Measurements from ENCODE around the gene NFE2L2. TPM values are rescaled to one million over a fixed set of nuclear protein-coding genes. Genes with fewer than 3 reads are reported as not detected.
"Not testable (repeated sequence)": the region's sequence is repeated elsewhere in the genome, so short reads cannot be mapped to it uniquely, and the experiment has no call there.

NFE2L2 gene
- total RNA-seq, 6 experiments from 2014 or later: 59.0 to 76.5 (median 67.8) TPM

GRCh38 chr2:177221534-177221933 lies 43.0 kb downstream of the NFE2L2 start:
- Mint-ChIP-seq H3K9me3 (no peaks in the 10 kb centered on the region), H3K4me1 (ENCODE audit: low read depth) (peaks cover 30% of the 10 kb centered on the region), H3K36me3 (ENCODE audit: low read depth) (peaks cover 48% of the 10 kb centered on the region), H3K27ac (peak overlapping the region; percentile 58), H3K27me3 (ENCODE audit: insufficient read depth) (peaks cover 6% of the 10 kb centered on the region), H3K4me3 (no peak overlapping the region)
- DNase-seq: no peak
- TF ChIP-seq CTCF (IDR thresholded peaks at IDR 0.05): no peak

- H3K27me3 Mint-ChIP-seq (ENCODE audit: insufficient read depth); H3K27ac Mint-ChIP-seq; H3K9me3 Mint-ChIP-seq; H3K4me3 Mint-ChIP-seq; DNase-seq: not testable (repeated sequence)
- H3K4me1 Mint-ChIP-seq (ENCODE audit: low read depth): peaks cover 47% of the 10 kb centered on the region
- H3K36me3 Mint-ChIP-seq (ENCODE audit: low read depth): peaks cover 65% of the 10 kb centered on the region
Measured at GRCh38 chr2:177219787-177220186, 44.7 kb downstream of the NFE2L2 start.

GRCh38 chr2:177217247-177217843 lies 47.2 kb downstream of the NFE2L2 start:
- peaks cover 2% of the 10 kb centered on the region for H3K27me3 Mint-ChIP-seq (ENCODE audit: insufficient read depth)
- H3K4me3 Mint-ChIP-seq: no peak overlapping the region
- peaks cover 48% of the 10 kb centered on the region for H3K4me1 Mint-ChIP-seq (ENCODE audit: low read depth)
- H3K36me3 Mint-ChIP-seq (ENCODE audit: low read depth): peaks cover 74% of the 10 kb centered on the region
- peak overlapping the region; percentile 49 for H3K27ac Mint-ChIP-seq
- no peaks in the 10 kb centered on the region for H3K9me3 Mint-ChIP-seq
- DNase-seq: no peak
- no peak for TF ChIP-seq CTCF (IDR thresholded peaks at IDR 0.05)

GRCh38 chr2:177212891-177213856 lies 51.4 kb downstream of the NFE2L2 start:
- Mint-ChIP-seq H3K4me3 (peak overlapping the region; percentile 95), H3K9me3 (no peaks in the 10 kb centered on the region), H3K4me1 (ENCODE audit: low read depth) (peaks cover 40% of the 10 kb centered on the region), H3K36me3 (ENCODE audit: low read depth) (peaks cover 40% of the 10 kb centered on the region), H3K27ac (peak overlapping the region; percentile 99), H3K27me3 (ENCODE audit: insufficient read depth) (peaks cover 2% of the 10 kb centered on the region)
- DNase-seq: peak; percentile 89
- TF ChIP-seq CTCF (IDR thresholded peaks at IDR 0.05): no peak

- peaks cover 36% of the 10 kb centered on the region for H3K36me3 Mint-ChIP-seq (ENCODE audit: low read depth)
- peak within 1 kb of the TSS; percentile 95 for H3K4me3 Mint-ChIP-seq
- peaks cover 2% of the 10 kb centered on the region for H3K27me3 Mint-ChIP-seq (ENCODE audit: insufficient read depth)
- H3K27ac Mint-ChIP-seq: peak within 1 kb of the TSS; percentile 99
- peak; percentile 98 for DNase-seq
- TF ChIP-seq CTCF (IDR thresholded peaks at IDR 0.05): peak; percentile 27; the same call in 1 of the 2 replicates
- no peaks in the 10 kb centered on the region for H3K9me3 Mint-ChIP-seq
- H3K4me1 Mint-ChIP-seq (ENCODE audit: low read depth): peaks cover 35% of the 10 kb centered on the region
Measured at GRCh38 chr2:177212106-177212890, 52.2 kb downstream of the NFE2L2 start, which contains the start of gene HNRNPA3. HNRNPA3 (plus strand) TSS chr2:177212794; CDS start chr2:177212800, 6 bp downstream.

All from HFFc6 (cell line).